ENCODE measurements around the gene FCN1. TPM values are rescaled to one million over a fixed set of nuclear protein-coding genes. Genes with fewer than 3 reads are reported as not detected.

Gene FCN1
- total and polyA plus RNA-seq, 2 of the 8 experiments (the other 6 are each of a cell fraction or from before 2014, with no cell fraction given) = not detected

DNA sequence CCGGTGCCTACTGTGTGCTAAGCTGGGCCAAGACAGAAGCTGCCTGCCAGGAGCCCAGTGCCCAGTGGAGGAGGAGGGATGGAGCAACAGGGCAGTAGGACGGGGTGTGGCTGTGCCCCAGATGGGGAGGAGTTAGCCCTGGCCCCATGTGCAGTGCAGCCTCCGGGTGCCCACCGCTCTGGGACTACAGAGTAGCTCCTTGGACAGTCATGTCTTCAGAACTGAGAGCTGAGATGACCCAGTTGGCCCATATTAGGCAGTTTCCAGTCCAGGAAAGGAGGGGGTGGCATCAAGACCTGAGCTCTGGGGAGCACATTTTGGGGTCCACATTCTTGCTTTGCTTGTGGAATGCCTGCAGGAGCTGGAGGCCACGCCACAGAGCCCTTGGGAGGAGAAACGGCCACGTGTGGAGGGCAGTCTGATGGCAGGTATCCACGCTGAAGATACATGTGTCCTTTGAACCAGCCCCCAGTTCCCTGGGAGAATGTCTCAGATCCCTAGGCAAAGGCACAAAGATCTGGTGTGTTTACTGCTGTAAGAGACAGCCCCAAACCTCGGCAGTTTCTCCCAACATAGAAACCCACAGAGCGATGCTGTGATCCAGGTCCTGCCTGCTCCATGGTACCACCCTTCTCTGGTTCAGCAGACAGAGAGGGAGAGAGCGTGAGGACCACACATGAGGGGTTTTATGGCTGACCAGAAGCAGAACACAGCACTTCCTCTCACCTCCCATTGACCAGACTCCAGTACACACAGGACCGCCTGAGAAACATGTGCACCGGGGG, 46.8 kb upstream of the FCN1 start (continued):
- no peak for TF ChIP-seq CHD7 (IDR thresholded peaks at IDR 0.05; ENCODE audit: insufficient replicate concordance, low read length)
- no peak for TF ChIP-seq RXRA (IDR thresholded peaks at IDR 0.05; ENCODE audit: insufficient read depth, low read depth, low read length)
- TF ChIP-seq GABPA (IDR thresholded peaks at IDR 0.05; ENCODE audit: borderline replicate concordance, insufficient read depth, low read length) = no peak
- no peak for TF ChIP-seq KDM5A (IDR thresholded peaks at IDR 0.05; ENCODE audit: low read length)
- no peak for TF ChIP-seq TCF12 (IDR thresholded peaks at IDR 0.05; ENCODE audit: low read depth, low read length)
- TF ChIP-seq HDAC2 (IDR thresholded peaks at IDR 0.05; ENCODE audit: borderline replicate concordance in 1 of 2, low read depth in 2 of 2, low read length in 2 of 2) = no peak

Measured in H1 (cell line).